H1 (cell line): ENCODE measurements around the gene SCN2A. TPM values are rescaled to one million over a fixed set of nuclear protein-coding genes. Genes with fewer than 3 reads are reported as not detected.

Experiments
- KDM5A ChIP-seq: fragments of 200-600 bp; IDR thresholded peaks from 2 replicates; pipeline ENCODE4 v1.7.1; 2012; ENCODE audit warnings: mild to moderate bottlenecking, low read length, inconsistent platforms, mixed read lengths
- POLR2AphosphoS5 ChIP-seq: IDR thresholded peaks from 2 replicates; pipeline ENCODE4 v1.6.1; 2011; ENCODE audit warnings: low read depth, low read length
- RAD21 ChIP-seq, 2 experiments: IDR thresholded peaks in 1 of 2; conservative IDR thresholded peaks in 1 of 2; 2 replicates each; pipeline ENCODE4 v1.6.1; 2011; ENCODE audit warnings: low read depth in 2 of 2, low read length in 2 of 2, improper control_type of control experiment in 1 of 2, inconsistent platforms in 1 of 2, mild to moderate bottlenecking in 1 of 2, moderate library complexity in 1 of 2
- SAP30 ChIP-seq: fragments of 300-600 bp; sonication (generic); IDR thresholded peaks from 2 replicates; pipeline ENCODE4 v1.7.1; 2012; ENCODE audit warnings: low read length, moderate library complexity, mild to moderate bottlenecking, inconsistent platforms; ENCODE audit not compliant: insufficient read depth, insufficient replicate concordance
- polyA plus RNA-seq, 7 experiments: library from polyadenylated mRNA; depleted of rRNA in 3 of 7; stranded (reverse) in 5 of 7; unstranded in 2 of 7; fragments of >200 nt in 5 of 7; fragments of 200-250 nt in 2 of 7; gene quantifications; 1 replicate in 5 of 7; 2 replicates in 1 of 7; 4 replicates in 1 of 7; pipeline versions ENCODE4 v1.2.1 to v1.2.3, GENCODE V29; 2011 to 2013; ENCODE audit warnings: missing spikeins in 2 of 7, mixed read lengths in 2 of 7
- total RNA-seq: library from RNA; stranded (reverse); fragmentation: NEBNext Ultra II Directional; extraction: Animal tissue kit (Norgen Biotek cat#: 25700); gene quantifications from 2 replicates; pipeline ENCODE4 v1.2.1, GENCODE V29; 2021

The SCN2A gene
- total and polyA plus RNA-seq, 2 of the 8 experiments (the other 6 are each of a cell fraction or from before 2014, with no cell fraction given), result 0.18 to 1.1 TPM

- TF ChIP-seq RAD21 (IDR thresholded peaks at IDR 0.05 in 1 of 2, conservative IDR thresholded peaks at IDR 0.05 in 1 of 2; ENCODE audit: low read depth in 2 of 2, low read length in 2 of 2) (no peak), POLR2AphosphoS5 (no peak), SAP30 (no peak), KDM5A (no peak)
- TF ChIP-seq, all 59 proteins: peak for 0
Observed at GRCh38 chr2:165425556-165425955, 186.3 kb downstream of the SCN2A start (continued).
